Stimulated activated CD4-positive, alpha-beta T cell treated with anti-CD3 and anti-CD28 coated beads, Interleukin-12 subunit alpha, Interleukin-12 subunit beta, amount 100 ng/mL, for 24 hours (primary cell): ENCODE results near the gene EIF5A.
A peak's percentile ranks its signal among the peaks of the same experiment; 100 is the strongest.

Source experiments
- DNase-seq, 2 experiments: peaks; one replicate each; pipeline ENCODE4 v3.0.0-alpha.2; 2020; ENCODE audit warnings: low read depth in 2 of 2

Gene EIF5A

GRCh38 chr17:7355053-7355452 is 47.6 kb downstream of the EIF5A start, which contains the start of gene TMEM95:
TSS of gene TMEM95 (plus strand) at chr17:7355156. CDS start at chr17:7355205, 49 bp downstream.
- DNase-seq = no peak

GRCh38 chr17:7355573-7355972 is 48.1 kb downstream of the EIF5A start:
- no peak for DNase-seq

- DNase-seq = peak; percentile 74 to 85
Observed at GRCh38 chr17:7356072-7356549, 48.7 kb downstream of the EIF5A start.

GRCh38 chr17:7356756-7357155 is 49.3 kb downstream of the EIF5A start:
- DNase-seq = no peak

- DNase-seq = no peak
Observed at GRCh38 chr17:7357381-7357780, 50.0 kb downstream of the EIF5A start.

GRCh38 chr17:7361906-7362305 is 54.5 kb downstream of the EIF5A start:
- DNase-seq = no peak
